NCI-H446 (cell line): ENCODE results near the gene RIMBP2.

Experiments used
- DNase-seq, 2 experiments: peaks; one replicate each; lab custom pipeline; 2025; lab: John Stamatoyannopoulos, UW

Gene RIMBP2

GRCh38 chr12:130626601-130627000 lies 89.5 kb downstream of the RIMBP2 start:
- no peak for DNase-seq

DNA sequence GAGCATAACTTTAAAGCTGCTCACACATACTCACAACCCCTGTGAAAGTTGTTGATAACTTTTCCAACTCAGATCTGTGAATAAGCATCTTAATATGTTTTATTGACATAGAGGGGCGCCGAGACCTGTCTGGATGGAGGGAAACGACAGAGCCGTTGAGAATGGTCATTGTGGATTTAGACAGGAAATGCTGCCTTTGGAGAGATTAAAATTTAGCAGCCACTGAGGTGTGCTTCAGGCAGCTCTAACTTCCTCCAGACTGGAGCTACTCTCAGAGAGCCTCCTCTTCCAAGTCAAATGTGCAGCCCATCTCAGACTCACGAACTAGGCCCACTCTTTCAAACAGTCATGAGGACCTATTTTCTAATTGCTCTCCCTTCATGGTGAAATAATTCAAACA lies 90.9 kb downstream of the RIMBP2 start:
- DNase-seq, result no peak

- no peak for DNase-seq
Measured at GRCh38 chr12:130622803-130623202, 93.3 kb downstream of the RIMBP2 start.

DNA sequence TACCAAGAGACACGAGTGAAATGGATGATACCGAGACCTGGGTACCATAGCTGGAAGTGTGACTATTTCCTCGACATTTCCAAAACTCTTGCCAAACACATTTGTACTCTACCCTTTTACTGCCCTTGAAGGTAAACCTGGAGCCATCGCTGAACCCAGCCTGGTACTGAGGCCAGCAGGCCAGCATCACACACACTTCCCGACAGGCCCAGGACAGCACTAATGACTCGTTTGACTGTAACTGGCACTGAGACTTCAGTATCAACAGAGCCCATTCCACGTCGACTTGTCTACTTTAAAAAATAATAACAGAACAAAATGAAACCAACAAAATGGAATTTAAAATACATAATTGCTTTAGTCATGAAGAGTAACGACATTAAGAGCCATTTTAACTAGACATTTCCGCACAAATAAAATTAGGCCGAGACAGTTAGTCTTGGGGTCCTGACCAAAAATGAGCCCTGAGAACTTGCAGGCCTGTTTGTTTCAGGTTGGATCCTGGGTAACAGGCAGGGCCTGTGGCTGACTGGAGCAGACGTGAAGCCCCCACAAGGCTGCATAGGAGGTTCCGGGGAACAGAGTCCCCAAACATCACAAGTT lies 94.3 kb downstream of the RIMBP2 start:
- no peak for DNase-seq

DNA sequence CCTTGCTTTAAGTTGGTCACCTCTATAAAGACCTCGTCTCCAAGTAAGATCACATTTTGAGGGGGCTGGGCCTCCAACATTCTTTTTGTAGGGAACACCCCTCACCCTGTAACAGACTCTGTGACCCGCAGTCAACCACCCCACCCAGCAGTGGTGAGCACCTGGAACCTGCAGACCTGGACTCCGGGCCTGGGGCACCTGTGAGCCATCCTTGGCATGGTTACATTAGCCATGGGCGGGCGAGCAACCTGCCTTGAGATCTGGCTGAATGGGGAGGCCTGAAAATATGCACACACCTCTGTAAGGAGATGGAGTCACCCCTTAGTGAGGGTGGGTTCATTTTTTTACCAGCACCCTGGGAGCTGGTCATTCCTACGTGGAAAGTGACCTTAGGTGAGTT lies 95.3 kb downstream of the RIMBP2 start:
- DNase-seq, result no peak

- DNase-seq, result no peak
Measured at GRCh38 chr12:130620281-130620680, 95.8 kb downstream of the RIMBP2 start.

DNA sequence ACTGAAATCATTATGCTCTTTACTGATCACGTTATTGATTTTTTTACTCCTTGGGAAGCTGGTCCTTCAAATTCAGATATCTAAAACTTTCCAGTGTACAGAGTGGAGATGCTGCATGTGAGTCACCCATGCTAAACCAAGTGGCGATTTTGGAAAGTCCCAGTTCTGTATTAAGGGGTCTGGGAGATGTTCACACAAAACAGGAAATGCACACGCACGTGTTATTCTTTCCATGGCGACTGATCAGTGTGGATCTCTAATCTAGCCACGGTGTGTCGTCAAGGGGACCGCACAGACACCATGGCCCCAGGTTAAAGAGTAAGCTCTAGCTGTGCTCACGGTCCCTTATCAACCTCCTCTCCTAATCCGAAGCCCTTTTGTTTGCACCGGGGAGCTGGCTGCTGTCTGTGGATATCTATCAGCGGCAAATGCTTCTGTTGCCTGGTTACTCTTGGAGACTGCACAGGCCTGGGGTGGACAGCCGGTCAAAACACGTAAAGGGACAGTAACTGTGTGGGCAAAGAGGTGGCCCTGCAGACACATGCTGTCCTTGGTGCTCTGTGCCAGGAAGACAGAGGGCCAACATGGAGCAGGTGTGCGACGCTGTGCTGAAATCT lies 96.6 kb downstream of the RIMBP2 start:
- no peak for DNase-seq

DNA sequence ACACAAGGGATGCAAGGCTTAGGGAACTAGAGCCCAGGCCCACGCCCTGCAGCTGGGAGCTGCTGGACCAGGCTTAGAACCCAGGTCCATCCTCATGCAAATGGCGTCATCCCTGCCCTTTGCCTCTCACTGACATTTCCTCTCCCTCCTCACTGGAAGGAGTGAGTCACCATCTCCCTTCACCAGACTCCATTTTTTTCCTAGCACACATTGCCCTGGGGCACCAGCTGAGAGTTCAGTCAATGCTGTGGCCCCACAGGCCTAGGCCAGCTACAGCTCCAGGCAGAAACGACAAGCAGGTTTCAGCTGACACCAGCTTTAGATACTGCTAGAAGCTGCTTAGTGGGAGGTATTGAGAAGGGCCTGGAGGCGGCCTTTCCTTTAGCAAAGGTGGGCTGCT lies 98.9 kb downstream of the RIMBP2 start:
- no peak for DNase-seq

- no peak for DNase-seq
Measured at GRCh38 chr12:130615861-130616345, 100.2 kb downstream of the RIMBP2 start.

DNA sequence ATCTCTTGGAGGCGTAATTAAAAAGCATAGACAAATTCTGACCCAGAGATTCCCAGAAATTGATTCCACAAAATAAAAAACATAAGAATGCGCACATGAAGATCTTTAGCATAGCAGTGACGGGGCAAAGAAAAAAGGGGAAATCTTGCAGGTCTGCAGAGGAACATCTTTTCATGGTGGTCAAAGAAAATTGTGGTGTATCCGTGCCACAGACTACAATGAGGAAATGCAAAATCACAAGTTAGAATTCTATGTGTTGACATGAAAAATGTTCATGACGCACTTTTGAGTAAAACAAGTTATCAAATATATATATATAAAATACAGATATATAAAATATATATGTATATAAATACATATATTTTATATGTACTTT lies 101.6 kb downstream of the RIMBP2 start:
- no peak for DNase-seq

DNA sequence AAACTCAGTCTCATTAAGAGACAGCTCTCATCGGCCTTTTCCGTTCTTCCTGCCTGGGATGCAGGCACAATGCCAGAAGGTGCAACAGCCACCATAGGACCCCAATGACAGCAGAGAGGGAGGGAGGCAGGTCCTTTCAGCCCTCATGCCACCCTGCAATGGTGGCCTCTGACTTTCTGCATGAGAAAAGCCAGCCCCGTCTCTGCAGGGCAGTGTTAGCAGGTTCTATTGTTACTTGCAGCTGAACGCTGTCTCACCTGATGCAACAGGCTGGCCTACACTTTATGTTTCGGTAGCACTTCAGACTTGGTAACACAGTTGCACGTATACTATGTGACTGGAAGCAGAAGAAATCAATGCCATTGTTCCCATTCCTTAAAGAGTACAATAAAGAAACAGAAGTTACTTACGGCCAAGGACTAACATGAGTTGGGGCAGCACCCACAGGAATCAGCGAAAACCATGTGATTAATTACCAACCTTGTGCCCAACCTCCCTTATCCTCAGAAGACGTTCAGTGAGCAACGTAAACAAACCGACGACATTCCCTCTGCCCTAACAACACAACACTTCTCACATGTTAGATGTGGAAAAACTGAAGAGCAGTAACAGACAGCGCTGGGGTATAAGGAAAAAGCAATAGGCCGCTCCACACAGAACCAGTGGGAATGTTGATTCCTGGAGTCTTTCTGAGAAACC lies 102.1 kb downstream of the RIMBP2 start:
- DNase-seq, result no peak

DNA sequence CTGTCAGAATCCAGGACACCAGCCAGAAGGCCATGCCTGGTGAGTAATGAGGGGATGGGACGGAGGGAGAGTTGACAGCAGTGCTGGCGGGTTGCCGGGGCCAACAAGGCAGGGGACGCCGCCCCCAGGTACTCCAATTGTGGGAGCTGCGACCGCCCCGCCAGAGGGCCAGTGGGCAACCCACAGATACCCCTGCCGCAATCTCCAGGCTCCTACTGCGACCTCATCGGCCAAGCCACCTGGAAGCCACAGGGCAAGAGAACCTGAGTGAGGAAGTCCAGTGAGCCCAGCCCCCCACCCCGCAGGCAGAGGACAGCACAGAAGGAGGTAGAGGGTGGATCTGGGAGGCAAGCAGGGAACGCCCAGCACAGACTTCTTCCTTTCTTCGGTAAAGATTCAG lies 103.0 kb downstream of the RIMBP2 start:
- DNase-seq, result no peak

DNA sequence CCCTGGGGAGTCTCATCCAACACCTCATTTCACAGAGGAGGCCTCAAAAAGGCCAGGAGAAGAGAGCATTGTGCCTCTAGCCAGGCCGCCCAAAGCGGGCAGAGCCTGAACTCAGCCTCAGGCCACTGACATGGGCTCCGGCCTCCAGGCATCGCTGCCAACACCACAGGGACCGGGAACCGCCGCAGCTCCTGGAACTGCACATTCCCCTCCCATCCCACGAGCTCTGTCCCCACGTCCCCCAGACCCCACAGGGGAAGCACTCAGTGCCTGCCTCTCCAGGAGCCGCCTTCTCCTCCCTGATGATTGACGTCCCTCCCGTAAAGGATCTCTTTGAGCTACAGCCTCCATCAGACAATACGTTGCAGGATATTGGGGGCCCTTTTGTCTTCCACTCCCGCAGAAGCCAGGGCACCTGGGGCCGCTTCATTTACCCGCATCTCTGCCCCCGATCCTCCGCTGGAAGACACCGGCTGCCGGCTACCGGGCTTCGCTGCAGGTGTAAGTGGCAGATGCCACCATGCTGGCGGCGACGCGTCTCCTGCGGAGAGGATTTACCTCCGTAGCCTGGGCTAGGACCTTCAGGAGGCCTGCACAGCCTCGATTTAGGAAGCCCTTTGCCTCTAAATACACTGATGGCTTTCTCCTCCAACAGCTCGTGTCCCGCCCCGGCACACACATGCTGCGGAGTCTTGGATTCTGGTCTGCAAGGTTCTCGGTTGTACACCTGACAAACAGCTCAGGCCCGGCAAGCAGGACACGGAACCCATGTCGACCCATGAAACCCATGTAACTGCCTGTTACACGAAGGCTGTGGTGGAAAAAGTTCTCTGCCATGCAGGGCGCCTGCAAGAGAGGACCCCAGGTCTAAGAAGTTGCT lies 104.8 kb downstream of the RIMBP2 start:
- no peak for DNase-seq

DNA sequence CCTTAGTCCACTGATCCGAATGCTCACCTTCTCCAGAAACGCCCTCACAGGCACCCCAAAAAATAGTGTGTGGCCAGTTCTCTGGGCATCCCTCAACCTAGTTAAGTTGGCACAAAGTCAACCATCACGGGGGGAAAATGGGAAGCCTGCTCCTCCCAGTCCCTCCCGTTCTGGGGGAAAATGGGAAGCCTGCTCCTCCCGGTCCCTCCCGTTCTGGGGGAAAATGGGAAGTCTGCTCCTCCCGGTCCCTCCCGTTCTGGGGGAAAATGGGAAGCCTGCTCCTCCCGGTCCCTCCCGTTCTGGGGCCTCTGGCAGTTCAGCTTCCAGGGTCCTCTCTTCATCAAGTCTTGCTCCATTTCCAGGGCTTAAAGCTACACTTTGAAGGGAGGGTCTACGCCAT lies 106.1 kb downstream of the RIMBP2 start:
- DNase-seq, result no peak

DNA sequence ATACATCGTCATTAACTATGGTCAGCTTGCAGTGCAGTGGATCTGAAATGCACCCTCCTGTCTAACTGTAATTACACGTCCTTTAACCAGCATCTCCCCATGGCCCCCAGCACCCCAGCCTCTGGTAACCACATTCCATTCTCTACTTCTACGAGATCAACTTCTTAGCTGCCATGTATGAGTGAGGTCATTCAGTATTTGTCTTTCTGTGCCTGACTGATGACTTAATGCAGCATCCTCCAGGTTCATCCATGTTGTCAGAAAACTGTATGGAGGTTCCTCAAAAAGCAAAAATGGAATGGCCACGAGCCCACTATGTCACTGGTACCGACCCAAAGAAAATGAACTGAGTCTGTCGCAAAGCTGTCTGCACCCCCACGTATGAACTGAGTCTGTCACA lies 107.3 kb downstream of the RIMBP2 start:
- DNase-seq, result no peak

DNA sequence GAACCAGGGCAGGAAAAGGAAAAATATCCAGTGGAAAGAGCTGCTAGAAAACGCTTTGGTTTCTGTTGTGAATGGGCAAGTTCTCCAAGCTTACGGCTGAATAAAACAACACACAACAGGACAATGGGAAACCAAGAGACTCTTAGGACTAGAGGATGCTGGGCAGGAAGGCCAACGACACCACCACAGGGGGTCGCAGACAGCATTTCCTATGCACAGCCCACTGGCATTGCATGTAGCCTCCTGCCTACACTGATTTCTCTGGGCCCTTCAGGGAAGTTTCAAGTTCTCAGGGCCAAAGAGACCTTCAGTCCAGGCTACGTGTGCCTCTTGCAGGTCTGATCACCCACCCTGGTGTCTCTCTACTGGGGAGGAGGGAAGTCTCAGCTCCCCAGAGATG lies 108.0 kb downstream of the RIMBP2 start:
- DNase-seq, result no peak

DNA sequence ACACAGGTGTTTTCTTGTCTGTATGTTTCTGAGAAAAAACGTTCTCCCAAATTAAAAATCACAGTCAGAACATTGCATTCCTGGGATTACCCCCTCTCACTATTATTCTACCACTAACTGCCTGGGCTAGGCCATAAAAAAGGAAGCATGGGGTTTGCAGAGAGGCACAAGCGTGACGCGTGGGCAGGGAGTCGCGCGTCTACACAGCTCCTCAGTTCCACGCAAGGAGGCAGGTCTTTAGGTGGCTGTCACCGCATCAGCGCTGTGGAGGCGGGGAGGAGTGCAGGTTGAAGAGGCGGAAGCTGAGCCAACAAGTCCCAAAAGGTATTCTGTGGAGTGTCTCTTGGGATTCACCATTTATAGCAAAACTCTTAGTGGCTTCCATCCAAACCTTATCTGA lies 109.9 kb downstream of the RIMBP2 start:
- DNase-seq, result no peak

GRCh38 chr12:130603396-130603965 lies 112.6 kb downstream of the RIMBP2 start:
- no peak for DNase-seq

- no peak for DNase-seq
Measured at GRCh38 chr12:130602251-130602650, 113.8 kb downstream of the RIMBP2 start.

DNA sequence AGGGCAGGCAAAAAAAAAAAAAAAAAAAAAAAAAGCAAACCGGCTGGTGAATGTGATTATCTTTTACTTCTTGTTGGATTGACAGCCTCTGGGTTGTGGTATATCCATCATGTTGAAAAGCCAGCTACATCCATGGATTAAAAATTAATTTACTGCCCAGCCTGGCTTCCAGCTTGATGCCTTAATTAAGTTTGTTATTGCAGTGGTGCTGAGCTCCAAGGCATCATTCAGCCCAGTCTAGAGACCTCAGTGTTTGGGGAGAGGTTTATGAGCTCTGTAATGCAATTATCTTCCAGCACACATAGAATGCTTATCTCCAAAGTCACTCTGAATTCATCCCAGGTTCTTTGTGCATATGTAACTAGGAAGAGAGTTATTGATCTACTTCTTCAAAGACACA lies 114.8 kb downstream of the RIMBP2 start:
- no peak for DNase-seq

GRCh38 chr12:130596241-130596640 lies 119.9 kb downstream of the RIMBP2 start:
- DNase-seq, result no peak

DNA sequence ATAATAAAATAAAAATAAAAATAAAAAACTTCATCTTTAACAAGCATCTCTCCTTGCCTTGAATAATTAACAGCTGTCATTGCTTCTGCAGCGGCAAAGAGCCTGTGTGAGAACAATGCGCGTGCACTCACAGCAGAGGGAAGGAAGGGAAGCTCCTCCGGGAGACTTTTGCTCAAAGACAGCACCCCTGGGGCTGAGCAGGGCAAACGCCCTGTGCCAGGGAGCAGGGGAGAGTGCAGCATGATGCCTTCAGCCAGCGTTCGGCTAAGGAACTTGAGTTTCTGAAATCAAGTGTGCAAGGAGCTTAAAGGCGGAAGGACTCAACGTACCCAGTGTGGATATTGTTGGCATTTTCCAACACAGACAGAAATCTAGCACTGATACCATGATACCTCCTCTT lies 120.5 kb downstream of the RIMBP2 start:
- DNase-seq, result no peak
